ENCODE measurements around the gene PAQR9. TPM values are rescaled to one million over a fixed set of nuclear protein-coding genes. Genes with fewer than 3 reads are reported as not detected.

PAQR9 gene
- total RNA-seq, 1 donor from 2014 or later: not detected

Other genes starting within 250 kb of the PAQR9 start
- gene TRPC1, start 239.6 kb downstream of the PAQR9 start, total RNA-seq: 0.92 and 1.7 TPM in 2 replicates
- 0.28 and 0.33 TPM in 2 replicates for gene PCOLCE2, start 74.6 kb downstream of the PAQR9 start, total RNA-seq
- 189 and 212 TPM in 2 replicates for gene U2SURP, start 37.9 kb upstream of the PAQR9 start, total RNA-seq
- gene CHST2, start 156.1 kb upstream of the PAQR9 start, total RNA-seq: 6.1 and 6.4 TPM in 2 replicates